Uterus (tissue), 4 donors: ENCODE results near the gene GFAP. TPM values are rescaled to one million over a fixed set of nuclear protein-coding genes. Genes with fewer than 3 reads are reported as not detected.

Experiments used
- DNase-seq, 2 donors: peaks; one replicate each; pipeline ENCODE4 v3.0.0-alpha.2; 2019 to 2020
- H3K27ac ChIP-seq, 2 donors: fragments of 200-600 bp; sonication (generic); 1 replicate in 1 of 2; 2 replicates in 1 of 2; pipeline ENCODE4 v1.5.1; 2016 to 2018
- H3K27me3 ChIP-seq, 2 donors: fragments of 200-600 bp; sonication (generic); one replicate each; pipeline ENCODE4 v1.5.1; 2018 to 2019; ENCODE audit warnings: control low read depth in 1 of 2
- H3K36me3 ChIP-seq, 2 donors: fragments of 200-600 bp; sonication (generic); one replicate each; pipeline ENCODE4 v1.5.1; 2019; ENCODE audit warnings: control low read depth in 1 of 2
- H3K4me1 ChIP-seq, 2 donors: fragments of 200-600 bp; sonication (generic); one replicate each; pipeline ENCODE4 v1.5.1; 2018 to 2019; ENCODE audit warnings: control low read depth in 1 of 2
- H3K4me3 ChIP-seq, 2 donors: fragments of 200-600 bp; sonication (generic); 1 replicate in 1 of 2; 2 replicates in 1 of 2; pipeline ENCODE4 v1.5.1; 2018 to 2019; ENCODE audit warnings: mild to moderate bottlenecking in 1 of 2
- H3K9me3 ChIP-seq, 2 donors: fragments of 200-600 bp; sonication (generic); one replicate each; pipeline ENCODE4 v1.5.1; 2019; ENCODE audit warnings: control low read depth in 1 of 2
- CTCF ChIP-seq, 4 experiments: fragments of 200-600 bp in 2 of 4; fragments of 450-650 bp in 2 of 4; sonication (generic) in 2 of 4; IDR thresholded peaks; one replicate each; pipeline ENCODE4 v1.5.1; 2016 to 2019; ENCODE audit warnings: antibody characterized with exemption in 4 of 4, mild to moderate bottlenecking in 2 of 4, moderate library complexity in 1 of 4
- POLR2A ChIP-seq, 2 donors: fragments of 450-650 bp; IDR thresholded peaks; one replicate each; pipeline ENCODE4 v1.6.1; 2016; ENCODE audit warnings: antibody characterized with exemption in 2 of 2, mild to moderate bottlenecking in 1 of 2, moderate library complexity in 1 of 2
- intact Hi-C: fragments of 100-400 bp; cut with DNase I; formaldehyde crosslinking; loops from one replicate; pipeline ENCODE4 v1.15.1; 2023; ENCODE audit warnings: low total_unique reads
- total RNA-seq, 4 donors: library from RNA; depleted of rRNA in 3 of 4; stranded (reverse); fragments of >200 nt in 3 of 4; gene quantifications; one replicate each; pipeline versions ENCODE4 v1.1.0 to v1.2.4, GENCODE V29; 2014 to 2023
- donor health status: DM: yes; HTN: yes; CAD: no.

The GFAP gene
- total RNA-seq, 4 donors from 2014 or later: 3.7 TPM; not detected in 3

DNA sequence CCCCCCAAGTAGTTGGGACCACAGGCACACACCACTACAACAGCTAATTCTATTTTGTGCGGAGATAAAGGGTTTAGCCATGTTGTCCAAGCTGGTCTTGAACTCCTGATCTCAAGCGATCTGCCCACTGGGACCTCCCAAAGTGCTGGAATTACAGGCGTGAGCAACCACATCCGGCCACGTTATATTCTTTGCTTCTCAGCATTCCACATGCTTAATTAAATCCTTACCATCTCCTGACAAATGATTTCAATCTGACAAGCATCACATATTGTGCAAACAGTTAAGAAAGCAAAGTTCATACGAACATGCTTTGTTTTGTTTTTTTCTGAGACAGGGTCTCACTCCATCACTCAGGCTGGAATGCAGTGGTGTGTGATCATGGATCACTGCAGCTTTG, 49.4 kb downstream of the GFAP start:
- H3K4me1 ChIP-seq: no peaks in the 10 kb centered on the region
- peak overlapping the region; percentile 60 to 85 for H3K27ac ChIP-seq
- no peaks in the 10 kb centered on the region for H3K27me3 ChIP-seq
- no peaks in the 10 kb centered on the region for H3K9me3 ChIP-seq
- intact Hi-C loops: loop anchor here (5.0 kb wide), 1 partner anchor 89 kb away; no protein-coding TSS in a partner anchor
- H3K4me3 ChIP-seq: no peak overlapping the region
- TF ChIP-seq POLR2A (IDR thresholded peaks at IDR 0.05): no peak
- no peak for TF ChIP-seq CTCF (IDR thresholded peaks at IDR 0.05)
- DNase-seq: no peak
- no peaks in the 10 kb centered on the region for H3K36me3 ChIP-seq

DNA sequence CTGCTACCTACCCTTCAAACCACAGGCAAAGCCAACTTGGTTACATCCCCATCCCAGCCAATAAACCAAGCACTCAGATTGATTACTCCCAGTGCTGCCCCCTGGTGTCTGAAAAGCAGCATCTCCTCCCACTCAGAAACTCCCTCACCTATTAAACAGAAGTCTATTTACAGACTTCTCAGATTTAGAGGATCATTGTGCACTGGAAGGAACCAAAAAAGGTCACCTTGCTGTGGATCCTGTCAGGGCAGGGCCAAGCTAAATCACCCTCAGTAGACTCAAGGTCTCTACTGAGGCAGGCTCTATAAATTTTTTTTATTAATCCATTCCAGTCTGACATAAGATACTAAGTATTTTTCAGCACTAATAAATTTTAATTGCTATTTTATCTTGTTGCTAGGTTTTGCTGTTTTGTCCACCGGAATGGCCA, 50.1 kb downstream of the GFAP start:
- intact Hi-C loops: loop anchor here (5.0 kb wide), 1 partner anchor 88 kb away; no protein-coding TSS in a partner anchor
- H3K4me1 ChIP-seq: no peaks in the 10 kb centered on the region
- TF ChIP-seq POLR2A (IDR thresholded peaks at IDR 0.05) (no peak), CTCF (IDR thresholded peaks at IDR 0.05) (peak; percentile 83 to 92 (median 85))
- DNase-seq: peak; percentile 57 to 83
- no peaks in the 10 kb centered on the region for H3K9me3 ChIP-seq
- no peaks in the 10 kb centered on the region for H3K36me3 ChIP-seq
- peak overlapping the region; percentile 60 to 85 for H3K27ac ChIP-seq
- H3K27me3 ChIP-seq: no peaks in the 10 kb centered on the region
- H3K4me3 ChIP-seq: no peak overlapping the region

DNA sequence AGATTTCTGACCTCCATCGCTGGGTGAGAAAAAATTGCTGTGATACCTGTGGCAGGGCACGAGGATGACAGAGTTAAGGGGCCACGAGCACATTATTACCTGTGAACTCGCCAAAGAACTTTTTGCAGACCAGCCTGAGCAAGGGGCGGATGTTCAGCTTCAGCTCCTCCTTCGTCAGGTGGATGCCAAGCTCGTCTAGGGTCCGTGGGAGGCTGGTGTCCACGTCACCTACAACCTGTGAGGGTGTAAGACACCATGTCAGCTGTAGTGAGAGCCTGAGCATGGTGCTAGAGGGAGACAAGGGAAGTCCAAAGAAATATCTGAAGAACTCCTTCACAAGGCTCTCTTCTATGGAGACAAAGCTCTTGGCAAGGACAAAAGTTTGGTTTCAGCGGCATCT, 50.5 kb downstream of the GFAP start:
- H3K36me3 ChIP-seq: no peaks in the 10 kb centered on the region
- H3K27me3 ChIP-seq: no peaks in the 10 kb centered on the region
- intact Hi-C loops: loop anchor here (5.0 kb wide), 1 partner anchor 88 kb away; no protein-coding TSS in a partner anchor
- no peaks in the 10 kb centered on the region for H3K9me3 ChIP-seq
- H3K4me3 ChIP-seq: no peak overlapping the region
- H3K4me1 ChIP-seq: no peaks in the 10 kb centered on the region
- no peak for TF ChIP-seq CTCF (IDR thresholded peaks at IDR 0.05)
- TF ChIP-seq POLR2A (IDR thresholded peaks at IDR 0.05): no peak
- no peak for DNase-seq
- peak overlapping the region; percentile 60 to 85 for H3K27ac ChIP-seq

DNA sequence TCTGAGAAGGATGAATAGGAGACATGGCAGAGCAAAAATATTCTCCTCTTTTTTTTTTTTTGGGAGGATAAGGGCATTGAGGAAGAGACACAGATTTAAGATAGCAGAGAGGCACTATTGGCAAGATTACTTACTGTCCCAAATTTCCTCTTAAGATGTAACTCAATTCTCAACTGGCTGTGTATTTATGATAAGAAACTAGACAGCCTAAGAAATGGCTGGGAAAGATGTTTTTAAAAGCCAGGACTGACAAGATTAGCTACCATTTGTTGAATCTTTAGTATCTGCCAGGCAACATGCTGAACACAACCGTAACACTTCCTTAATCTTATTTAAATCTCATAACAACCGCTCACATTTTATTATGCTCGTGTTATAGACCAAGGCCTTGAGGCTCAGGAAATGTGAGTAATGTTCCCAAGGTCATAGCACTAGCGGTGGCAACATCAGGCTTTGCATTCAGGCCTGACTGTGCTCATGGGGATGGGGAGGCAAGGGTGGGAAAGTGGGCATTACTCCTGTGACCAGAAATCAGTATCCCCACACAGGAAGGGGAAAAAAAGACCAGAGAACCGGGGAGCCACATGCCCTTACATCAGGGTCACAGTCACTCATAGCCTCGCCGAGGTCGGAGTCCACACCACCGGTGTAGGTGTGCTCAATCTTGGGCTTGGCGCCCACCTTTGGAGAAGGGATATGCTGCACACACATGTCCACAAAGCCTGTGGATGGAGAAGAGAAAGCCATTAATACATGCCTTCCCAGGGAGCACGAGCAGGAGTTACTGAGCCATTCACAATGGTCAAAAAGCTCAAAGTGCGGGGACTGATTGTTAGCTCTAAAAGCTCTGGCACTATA, 52.0 kb downstream of the GFAP start:
- H3K27me3 ChIP-seq: no peaks in the 10 kb centered on the region
- no peak overlapping the region for H3K4me3 ChIP-seq
- intact Hi-C loops: no loop called here
- no peaks in the 10 kb centered on the region for H3K9me3 ChIP-seq
- H3K27ac ChIP-seq: peak overlapping the region in 1 of 2 donors; percentile 85
- no peak for DNase-seq
- H3K4me1 ChIP-seq: no peaks in the 10 kb centered on the region
- no peaks in the 10 kb centered on the region for H3K36me3 ChIP-seq
- TF ChIP-seq CTCF (IDR thresholded peaks at IDR 0.05): no peak
- no peak for TF ChIP-seq POLR2A (IDR thresholded peaks at IDR 0.05)

DNA sequence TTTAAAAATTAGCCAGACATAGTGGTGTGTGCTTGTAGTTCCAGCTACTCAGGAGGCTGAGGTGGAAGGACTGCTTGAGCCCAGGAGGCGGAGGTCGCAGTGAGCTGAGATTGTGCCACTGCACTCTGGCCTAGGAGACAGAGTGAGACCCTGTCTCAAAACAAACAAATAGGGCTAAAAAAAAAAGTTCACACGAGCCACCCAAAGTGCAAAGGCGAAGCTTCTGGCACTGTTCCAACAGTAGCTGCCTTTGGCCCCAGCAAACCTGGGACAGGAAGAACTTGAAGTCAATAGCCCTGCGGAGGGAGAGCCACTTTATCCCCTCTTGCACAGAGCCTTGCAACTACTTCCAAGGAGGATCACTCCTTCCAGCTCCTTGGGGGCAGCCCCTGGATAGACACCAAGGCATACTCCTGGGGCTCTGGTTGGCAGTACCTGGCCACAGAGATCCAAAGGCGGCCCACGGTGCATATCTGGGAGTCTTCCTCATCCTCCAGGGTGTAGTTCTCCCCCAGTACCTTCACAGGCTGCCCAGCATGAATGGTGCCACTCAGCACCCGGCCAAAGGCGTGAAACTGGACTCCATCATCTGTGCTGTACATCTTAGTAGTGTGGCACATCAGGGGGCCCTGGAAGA, 52.9 kb downstream of the GFAP start:
- H3K4me3 ChIP-seq: no peak overlapping the region
- no peak for TF ChIP-seq CTCF (IDR thresholded peaks at IDR 0.05)
- no peaks in the 10 kb centered on the region for H3K36me3 ChIP-seq
- H3K27ac ChIP-seq: peak overlapping the region in 1 of 2 donors; percentile 85
- no peaks in the 10 kb centered on the region for H3K9me3 ChIP-seq
- H3K4me1 ChIP-seq: no peaks in the 10 kb centered on the region
- DNase-seq: no peak
- no peaks in the 10 kb centered on the region for H3K27me3 ChIP-seq
- intact Hi-C loops: no loop called here
